Measurements from ENCODE around the gene OTC. TPM values are rescaled to one million over a fixed set of nuclear protein-coding genes. Genes with fewer than 3 reads are reported as not detected.

The OTC gene
- total RNA-seq, 1 experiment from 2014 or later, result not detected

DNA sequence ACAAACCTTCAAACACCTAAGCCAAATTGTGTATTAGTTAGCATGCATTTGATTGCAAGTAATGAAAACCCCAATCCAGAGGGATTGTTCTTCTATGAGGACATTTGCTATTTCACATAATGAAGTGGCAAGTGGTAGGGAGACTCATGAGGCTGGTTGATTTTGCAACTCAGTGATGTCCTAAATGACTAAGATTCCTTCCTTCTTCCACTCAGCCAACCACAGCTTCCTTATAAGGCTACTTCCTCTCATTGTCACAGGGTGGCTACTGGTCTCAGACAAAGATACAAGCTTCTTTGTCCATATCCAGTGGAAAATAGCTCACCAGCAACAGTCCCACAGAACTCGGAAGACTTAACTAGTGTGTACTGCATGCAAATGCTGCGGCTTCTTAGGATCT lies 5.3 kb upstream of the OTC start:
- H3K9me2 ChIP-seq (ENCODE audit: insufficient read depth), result no peaks in the 10 kb centered on the region
- DNase-seq, result no peak
- H3K36me3 ChIP-seq (ENCODE audit: low read depth), result no peaks in the 10 kb centered on the region
- no peaks in the 10 kb centered on the region for H3K9me3 ChIP-seq (ENCODE audit: insufficient read depth, low read depth)
- no TSS peak for BruUV-seq (replicated peaks)
- H3K27ac ChIP-seq, result no peak overlapping the region
- no peak for TF ChIP-seq EZH2 (IDR thresholded peaks at IDR 0.05; ENCODE audit: low read depth)
- TF ChIP-seq, protein P1, sequence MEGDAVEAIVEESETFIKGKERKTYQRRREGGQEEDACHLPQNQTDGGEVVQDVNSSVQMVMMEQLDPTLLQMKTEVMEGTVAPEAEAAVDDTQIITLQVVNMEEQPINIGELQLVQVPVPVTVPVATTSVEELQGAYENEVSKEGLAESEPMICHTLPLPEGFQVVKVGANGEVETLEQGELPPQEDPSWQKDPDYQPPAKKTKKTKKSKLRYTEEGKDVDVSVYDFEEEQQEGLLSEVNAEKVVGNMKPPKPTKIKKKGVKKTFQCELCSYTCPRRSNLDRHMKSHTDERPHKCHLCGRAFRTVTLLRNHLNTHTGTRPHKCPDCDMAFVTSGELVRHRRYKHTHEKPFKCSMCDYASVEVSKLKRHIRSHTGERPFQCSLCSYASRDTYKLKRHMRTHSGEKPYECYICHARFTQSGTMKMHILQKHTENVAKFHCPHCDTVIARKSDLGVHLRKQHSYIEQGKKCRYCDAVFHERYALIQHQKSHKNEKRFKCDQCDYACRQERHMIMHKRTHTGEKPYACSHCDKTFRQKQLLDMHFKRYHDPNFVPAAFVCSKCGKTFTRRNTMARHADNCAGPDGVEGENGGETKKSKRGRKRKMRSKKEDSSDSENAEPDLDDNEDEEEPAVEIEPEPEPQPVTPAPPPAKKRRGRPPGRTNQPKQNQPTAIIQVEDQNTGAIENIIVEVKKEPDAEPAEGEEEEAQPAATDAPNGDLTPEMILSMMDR (conservative IDR thresholded peaks at IDR 0.05), result no peak
- no peaks in the 10 kb centered on the region for H3K27me3 ChIP-seq (ENCODE audit: insufficient read depth, low read depth)
- intact Hi-C loops (cut with micrococcal nuclease; ENCODE audit: unreplicated experiment), result no loop called here
- no peaks in the 10 kb centered on the region for H3K79me2 ChIP-seq (ENCODE audit: low read depth)
- CTCF ChIA-PET, result no interaction called here
- no peak overlapping the region for H3K4me3 ChIP-seq
- no peaks in the 10 kb centered on the region for H4K20me1 ChIP-seq (ENCODE audit: insufficient read depth)
- H2AFZ ChIP-seq, result no peak overlapping the region
- H3K4me2 ChIP-seq, result no peak overlapping the region
- POLR2A ChIA-PET (ENCODE audit: unreplicated experiment), result no interaction called here
- H3K4me1 ChIP-seq (replicated peaks; ENCODE audit: insufficient read depth), result no peaks in the 10 kb centered on the region
- H3F3A ChIP-seq (ENCODE audit: insufficient read depth, low read depth), result no peaks in the 10 kb centered on the region

DNA sequence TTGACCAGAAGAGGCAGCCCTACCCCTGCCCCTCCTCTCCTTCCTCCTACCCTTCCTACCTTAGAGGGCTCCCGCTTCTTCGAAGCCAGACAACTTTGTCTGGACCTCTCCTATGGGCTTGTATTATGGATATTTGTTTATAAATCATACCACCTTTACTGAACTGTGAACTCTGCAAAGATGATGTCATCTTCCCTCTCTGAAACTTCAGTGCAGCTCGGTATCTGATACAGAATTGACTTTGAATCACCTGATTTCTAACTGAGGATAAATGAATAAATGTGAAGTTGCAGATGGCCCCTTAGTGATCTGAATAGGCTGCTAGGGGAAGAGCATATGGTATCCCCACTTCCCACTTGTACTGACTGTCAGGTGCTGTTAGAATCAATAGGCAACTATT lies 1.1 kb upstream of the OTC start:
- H3K9me2 ChIP-seq (ENCODE audit: insufficient read depth), result no peaks in the 10 kb centered on the region
- no peak overlapping the region for H3K4me3 ChIP-seq
- intact Hi-C loops (cut with micrococcal nuclease; ENCODE audit: unreplicated experiment), result no loop called here
- TF ChIP-seq, protein P1 (conservative IDR thresholded peaks at IDR 0.05), result no peak
- no peak for TF ChIP-seq EZH2 (IDR thresholded peaks at IDR 0.05; ENCODE audit: low read depth)
- no peaks in the 10 kb centered on the region for H3K27me3 ChIP-seq (ENCODE audit: insufficient read depth, low read depth)
- H3K36me3 ChIP-seq (ENCODE audit: low read depth), result no peaks in the 10 kb centered on the region
- H3K27ac ChIP-seq, result no peak overlapping the region
- H3K4me1 ChIP-seq (replicated peaks; ENCODE audit: insufficient read depth), result no peaks in the 10 kb centered on the region
- no peaks in the 10 kb centered on the region for H4K20me1 ChIP-seq (ENCODE audit: insufficient read depth)
- CTCF ChIA-PET, result no interaction called here
- no peak overlapping the region for H2AFZ ChIP-seq
- H3F3A ChIP-seq (ENCODE audit: insufficient read depth, low read depth), result no peaks in the 10 kb centered on the region
- H3K9me3 ChIP-seq (ENCODE audit: insufficient read depth, low read depth), result no peaks in the 10 kb centered on the region
- POLR2A ChIA-PET (ENCODE audit: unreplicated experiment), result no interaction called here
- DNase-seq, result no peak
- BruUV-seq (replicated peaks), result no TSS peak
- no peaks in the 10 kb centered on the region for H3K79me2 ChIP-seq (ENCODE audit: low read depth)
- H3K4me2 ChIP-seq, result no peak overlapping the region

DNA sequence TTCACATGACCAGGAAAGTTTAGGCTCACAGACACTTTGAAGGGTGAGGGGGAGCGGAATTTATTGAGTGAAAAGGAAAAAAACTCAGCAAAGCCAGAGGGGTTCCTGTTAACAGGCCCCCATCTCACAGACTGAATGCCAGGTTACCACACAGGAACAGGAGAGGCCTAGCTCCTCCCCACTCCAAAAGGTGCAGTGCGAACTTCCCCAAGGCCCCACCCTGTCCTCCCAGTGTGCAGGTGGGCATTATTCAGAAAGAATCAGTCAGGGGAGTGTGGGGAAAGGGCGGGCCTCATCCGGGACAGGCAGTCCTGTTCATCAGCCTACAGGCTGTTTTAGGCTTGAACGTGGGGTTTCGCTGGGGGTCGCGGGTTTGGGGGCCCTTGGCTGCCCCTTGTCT lies 4.0 kb downstream of the OTC start:
- intact Hi-C loops (cut with micrococcal nuclease; ENCODE audit: unreplicated experiment), result no loop called here
- TF ChIP-seq EZH2 (IDR thresholded peaks at IDR 0.05; ENCODE audit: low read depth), result no peak
- TF ChIP-seq, protein P1 (conservative IDR thresholded peaks at IDR 0.05), result no peak

More for the DNA sequence above, 4.0 kb downstream of the OTC start:
- Histone ChIP-seq H2AFZ (no peak overlapping the region), H3K4me1 (replicated peaks; ENCODE audit: insufficient read depth) (no peaks in the 10 kb centered on the region), H4K20me1 (ENCODE audit: insufficient read depth) (no peaks in the 10 kb centered on the region), H3K4me2 (no peak overlapping the region), H3K27me3 (ENCODE audit: insufficient read depth, low read depth) (no peaks in the 10 kb centered on the region), H3K27ac (no peak overlapping the region), H3K4me3 (no peak overlapping the region), H3K9me2 (ENCODE audit: insufficient read depth) (no peaks in the 10 kb centered on the region), H3K36me3 (ENCODE audit: low read depth) (no peaks in the 10 kb centered on the region), H3K79me2 (ENCODE audit: low read depth) (no peaks in the 10 kb centered on the region), H3F3A (ENCODE audit: insufficient read depth, low read depth) (no peaks in the 10 kb centered on the region), H3K9me3 (ENCODE audit: insufficient read depth, low read depth) (no peaks in the 10 kb centered on the region)
- no peak for DNase-seq
- ChIA-PET CTCF (no interaction called here), POLR2A (ENCODE audit: unreplicated experiment) (no interaction called here)
- BruUV-seq (replicated peaks), result no TSS peak
